AG04449 (cell line): Measurements from ENCODE around the gene ZNF35.
"Not testable (repeated sequence)": the region's sequence is repeated elsewhere in the genome, so short reads cannot be mapped to it uniquely, and the experiment has no call there.

Source experiments
- CTCF ChIA-PET: fragments of 350-600 bp; formaldehyde crosslinking; extraction: SDS; loops from one replicate; lab custom pipeline; 2021; ENCODE audit warnings: antibody characterized with exemption; lab: Yijun Ruan, JAX
- POLR2A ChIA-PET: fragments of 400-600, 350-600 bp; formaldehyde crosslinking; extraction: SDS; loops from one replicate; lab custom pipeline; 2020; ENCODE audit warnings: antibody characterized with exemption, inconsistent platforms; lab: Yijun Ruan, JAX
- DNase-seq: peaks from one replicate; pipeline ENCODE4 v3.0.0-alpha.2; 2010; ENCODE audit warnings: low read depth, low spot score
- H3K4me3 ChIP-seq: 2 replicates; pipeline ENCODE4 v1.5.1; 2011; ENCODE audit warnings: low read depth, mild to moderate bottlenecking, control low read depth, low read length
- CTCF ChIP-seq: IDR thresholded peaks from one replicate; pipeline ENCODE4 v1.5.1; 2011; ENCODE audit warnings: mild to moderate bottlenecking, moderate library complexity, low read length, control low read depth, inconsistent platforms; ENCODE audit not compliant: insufficient read depth; ENCODE audit errors: missing control alignments

The ZNF35 gene

DNA sequence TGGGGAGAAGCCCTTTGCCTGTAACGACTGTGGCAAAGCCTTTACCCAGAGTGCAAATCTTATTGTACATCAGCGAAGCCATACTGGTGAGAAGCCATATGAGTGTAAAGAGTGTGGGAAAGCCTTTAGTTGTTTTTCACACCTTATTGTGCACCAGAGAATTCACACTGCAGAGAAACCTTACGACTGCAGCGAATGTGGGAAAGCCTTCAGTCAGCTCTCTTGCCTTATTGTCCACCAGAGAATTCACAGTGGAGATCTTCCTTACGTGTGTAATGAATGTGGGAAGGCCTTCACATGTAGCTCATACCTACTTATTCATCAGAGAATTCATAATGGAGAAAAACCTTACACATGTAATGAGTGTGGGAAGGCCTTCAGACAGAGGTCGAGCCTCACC is 10.9 kb downstream of the ZNF35 start:
- no peak overlapping the region for H3K4me3 ChIP-seq
- ChIA-PET CTCF (no interaction called here), POLR2A (no interaction called here)
- no peak for TF ChIP-seq CTCF
- DNase-seq = no peak

- H3K4me3 ChIP-seq = no peak overlapping the region
- ChIA-PET POLR2A (interaction anchor here (0.7 kb wide), 1 partner anchor 13 kb away, joined by 3 read pairs; the partner anchor contains the start of gene ZNF35), CTCF (no interaction called here)
- TF ChIP-seq CTCF = no peak
- DNase-seq = no peak
Measured at GRCh38 chr3:44661189-44661588, 12.7 kb downstream of the ZNF35 start.

- H3K4me3 ChIP-seq = no peak overlapping the region
- TF ChIP-seq CTCF = no peak
- CTCF ChIA-PET = no interaction called here
- POLR2A ChIA-PET = no interaction called here
- no peak for DNase-seq
Measured at GRCh38 chr3:44665173-44665572, 16.6 kb downstream of the ZNF35 start.

GRCh38 chr3:44666346-44666745 is 17.8 kb downstream of the ZNF35 start:
- ChIA-PET POLR2A (no interaction called here), CTCF (interaction anchor here (0.7 to 1.7 kb wide), 2 partner anchors 8 to 343 kb away, joined by 3 to 4 read pairs; no protein-coding TSS in a partner anchor)
- H3K4me3 ChIP-seq = no peak overlapping the region
- no peak for TF ChIP-seq CTCF
- no peak for DNase-seq

DNA sequence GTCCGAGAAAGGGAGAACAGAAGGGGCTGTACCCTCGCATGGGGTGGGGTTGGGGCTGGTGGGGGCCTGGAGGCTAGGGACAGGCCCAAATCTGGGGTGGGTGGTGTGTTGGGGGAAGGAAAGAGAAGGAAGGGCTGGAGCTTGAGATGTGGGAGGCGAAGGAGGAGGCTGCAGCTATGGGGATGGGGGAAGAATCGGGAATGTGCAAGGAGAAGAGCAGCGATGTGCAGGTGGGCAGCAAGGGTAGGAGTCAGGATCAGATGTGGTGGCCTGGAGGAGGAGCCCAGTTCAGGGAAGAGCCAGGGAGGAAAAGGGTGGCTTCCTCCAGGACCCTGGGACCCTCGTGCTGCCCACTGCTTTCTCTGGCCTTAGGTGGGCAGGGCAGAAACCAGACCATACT is 21.2 kb downstream of the ZNF35 start:
- no peak for DNase-seq
- CTCF ChIA-PET = no interaction called here
- POLR2A ChIA-PET = no interaction called here
- TF ChIP-seq CTCF = no peak
- H3K4me3 ChIP-seq = no peak overlapping the region

DNA sequence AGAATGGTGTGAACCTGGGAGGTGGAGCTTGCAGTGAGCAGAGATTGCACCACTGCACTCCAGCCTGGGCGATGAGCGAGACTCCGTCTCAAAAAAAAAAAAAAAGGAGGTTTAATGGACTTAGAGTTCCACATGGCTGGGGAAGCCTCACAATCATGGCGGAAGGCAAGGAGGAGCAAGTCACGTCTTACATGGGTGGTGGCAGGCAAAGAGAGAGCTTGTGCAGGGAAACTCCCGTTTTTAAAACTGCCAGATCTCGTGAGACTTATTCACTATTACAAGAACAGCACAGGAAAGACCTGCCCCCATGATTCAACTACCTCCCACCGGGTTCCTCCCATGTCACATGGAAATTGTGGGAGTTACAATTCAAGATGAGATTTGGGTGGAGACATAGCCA is 24.9 kb downstream of the ZNF35 start:
- H3K4me3 ChIP-seq, POLR2A ChIA-PET, DNase-seq, CTCF ChIA-PET: not testable (repeated sequence)

- CTCF ChIA-PET = no interaction called here
- POLR2A ChIA-PET = no interaction called here
- no peak for DNase-seq
- TF ChIP-seq CTCF = no peak
- no peak overlapping the region for H3K4me3 ChIP-seq
Measured at GRCh38 chr3:44674211-44674610, 25.7 kb downstream of the ZNF35 start.
